Mucosa of gallbladder (tissue), 1 donor: ENCODE data around the gene PAX7. TPM values are rescaled to one million over a fixed set of nuclear protein-coding genes. Genes with fewer than 3 reads are reported as not detected.

Experiments
- DNase-seq: peaks from one replicate; pipeline ENCODE4 v3.0.0-alpha.2; 2020; ENCODE audit warnings: low spot score
- total RNA-seq: library from RNA; stranded (reverse); gene quantifications from one replicate; pipeline ENCODE4 v1.2.1, GENCODE V29; 2021
- donor health status: DM: no; HTN: no; CAD: no.

PAX7 gene
- total RNA-seq, 1 donor from 2014 or later = not detected

DNA sequence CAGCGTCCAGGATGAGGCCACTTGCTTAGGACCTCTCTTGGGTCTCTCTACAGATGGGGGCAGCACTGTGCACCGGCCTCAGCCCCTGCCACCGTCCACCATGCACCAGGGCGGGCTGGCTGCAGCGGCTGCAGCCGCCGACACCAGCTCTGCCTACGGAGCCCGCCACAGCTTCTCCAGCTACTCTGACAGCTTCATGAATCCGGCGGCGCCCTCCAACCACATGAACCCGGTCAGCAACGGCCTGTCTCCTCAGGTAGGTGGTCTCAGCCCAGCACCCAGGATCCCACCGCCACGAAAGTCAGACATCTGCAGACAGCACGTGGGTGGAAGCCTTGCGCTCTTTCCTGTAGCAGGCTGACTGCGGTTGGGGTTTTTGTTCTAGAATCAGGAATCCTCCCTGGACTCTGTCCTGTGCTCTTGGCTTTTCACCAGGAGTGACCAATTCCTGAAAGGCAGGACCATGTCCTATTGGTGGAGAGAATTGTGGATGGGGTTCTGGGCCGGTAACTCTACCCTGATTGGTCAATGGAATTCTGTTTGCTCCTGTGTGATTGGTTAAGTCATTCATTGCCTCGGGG lies 72.5 kb downstream of the PAX7 start:
- no peak for DNase-seq

DNA sequence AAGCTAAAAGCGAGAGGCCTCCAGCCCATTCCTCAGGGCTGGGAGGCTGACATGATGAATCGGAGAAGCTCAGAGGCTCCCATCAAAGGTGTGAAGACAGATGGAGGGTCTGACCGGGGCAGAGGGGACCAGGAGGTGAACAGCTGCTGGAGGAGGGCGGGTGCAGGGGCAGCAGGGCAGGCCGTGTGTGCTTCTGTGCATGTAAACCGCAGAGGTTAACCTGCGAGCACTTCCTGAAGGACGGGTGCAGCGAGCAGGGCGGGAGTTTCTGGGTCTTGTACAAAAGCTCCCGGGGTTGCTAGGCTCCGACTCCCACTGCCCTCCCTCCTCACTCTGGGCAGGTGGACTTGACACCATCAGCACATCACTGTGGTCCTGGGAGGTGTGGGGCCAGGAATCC lies 75.2 kb downstream of the PAX7 start:
- DNase-seq = no peak

DNA sequence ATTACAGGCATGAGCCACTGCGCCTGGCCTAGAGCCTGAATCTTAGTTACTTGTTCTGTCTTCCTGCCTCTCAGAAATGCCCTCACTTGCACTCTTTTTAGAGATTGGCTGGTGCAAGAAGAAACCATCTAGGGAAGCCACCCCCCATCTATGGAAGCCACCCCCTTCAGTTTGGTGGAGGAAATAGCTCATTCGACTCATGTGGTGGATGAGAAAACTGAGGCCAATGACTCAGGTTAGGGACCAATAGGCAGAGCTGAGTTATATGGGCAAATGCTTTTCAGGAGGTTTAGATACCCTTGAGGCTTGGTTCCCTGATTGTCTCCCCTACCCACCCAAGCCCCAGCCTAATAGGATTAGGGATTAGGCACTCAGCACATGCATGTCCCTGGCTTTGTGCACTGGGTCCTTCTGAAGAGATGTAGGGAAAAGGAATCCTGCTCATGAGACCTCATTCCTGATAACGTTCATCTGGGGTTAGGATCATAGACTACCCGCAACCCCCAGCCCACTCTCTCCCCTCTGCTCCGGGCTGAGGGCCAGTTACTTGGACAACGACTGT lies 77.1 kb downstream of the PAX7 start:
- DNase-seq = no peak

DNA sequence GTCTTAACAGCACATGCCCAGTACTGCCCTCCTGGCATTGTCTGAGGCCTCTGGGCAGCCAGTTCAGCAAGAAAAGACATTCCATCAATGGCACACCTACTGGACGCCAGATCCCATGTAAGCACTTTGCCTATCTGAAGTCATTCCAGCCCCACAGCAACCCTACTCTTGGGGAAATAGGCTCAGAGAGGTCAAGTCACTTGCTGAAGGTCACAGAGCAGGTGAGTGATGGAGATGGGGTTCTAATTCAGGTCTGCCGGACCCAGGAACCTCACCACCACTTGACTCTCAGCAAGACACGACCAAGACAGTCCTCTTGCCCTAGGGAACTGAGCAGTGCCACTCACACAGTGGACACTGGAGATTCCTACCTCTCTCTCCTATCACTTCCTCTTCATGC lies 79.4 kb downstream of the PAX7 start:
- no peak for DNase-seq

DNA sequence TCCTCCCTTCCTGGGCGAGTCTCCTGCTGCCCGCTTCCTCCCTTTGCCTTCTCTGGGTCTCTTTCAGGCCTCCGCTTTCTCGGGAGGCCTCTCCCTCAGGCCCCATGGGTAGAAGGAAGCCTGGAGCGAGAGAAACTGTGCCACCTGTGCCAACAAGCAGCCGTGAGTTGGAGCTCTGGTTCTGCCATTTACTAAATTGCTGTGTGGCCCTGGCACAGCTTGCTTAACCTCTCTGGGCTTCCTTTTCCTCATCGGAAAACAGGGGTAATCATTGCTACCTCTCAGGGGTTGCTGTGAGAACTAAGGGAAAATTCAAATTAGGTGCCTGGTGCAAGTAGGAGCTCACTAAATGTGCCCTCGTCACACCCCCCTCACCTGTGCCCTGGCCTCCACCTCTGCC lies 80.4 kb downstream of the PAX7 start:
- DNase-seq = no peak

DNA sequence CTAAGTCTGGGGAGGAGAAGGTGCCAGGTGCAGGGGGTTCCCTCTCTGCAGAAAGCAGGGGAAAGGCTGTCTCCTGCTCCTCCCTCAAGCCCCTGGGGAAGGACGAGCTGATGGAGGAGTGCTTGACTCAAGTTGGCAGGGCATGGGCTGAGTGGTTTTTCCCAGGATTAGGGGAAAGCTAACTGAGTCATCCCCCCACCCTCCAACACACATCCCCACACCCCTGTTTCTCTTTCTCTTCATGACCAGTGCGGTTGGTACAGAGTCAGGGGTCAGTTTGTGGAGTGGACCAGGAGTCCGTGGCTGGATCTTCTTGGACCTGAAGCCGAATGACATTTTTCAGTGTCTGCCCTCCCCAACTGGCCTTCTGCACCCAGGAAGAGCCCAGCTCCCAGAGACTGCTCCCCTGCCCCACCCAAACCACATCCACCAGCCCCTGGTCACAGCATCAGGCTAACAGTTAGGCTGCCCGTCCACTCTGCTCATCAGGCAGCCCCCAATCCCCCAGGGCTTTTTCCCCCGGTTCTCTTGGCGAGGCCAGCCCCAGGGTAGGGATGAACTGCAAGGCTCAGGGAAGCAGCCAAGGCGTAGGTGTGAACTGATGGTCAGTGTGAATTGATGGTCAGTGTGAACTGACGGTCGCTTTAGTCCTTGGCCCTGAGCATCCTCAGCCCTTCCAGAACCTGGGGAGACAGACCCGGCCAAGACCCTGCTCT lies 81.0 kb downstream of the PAX7 start:
- DNase-seq = no peak

DNA sequence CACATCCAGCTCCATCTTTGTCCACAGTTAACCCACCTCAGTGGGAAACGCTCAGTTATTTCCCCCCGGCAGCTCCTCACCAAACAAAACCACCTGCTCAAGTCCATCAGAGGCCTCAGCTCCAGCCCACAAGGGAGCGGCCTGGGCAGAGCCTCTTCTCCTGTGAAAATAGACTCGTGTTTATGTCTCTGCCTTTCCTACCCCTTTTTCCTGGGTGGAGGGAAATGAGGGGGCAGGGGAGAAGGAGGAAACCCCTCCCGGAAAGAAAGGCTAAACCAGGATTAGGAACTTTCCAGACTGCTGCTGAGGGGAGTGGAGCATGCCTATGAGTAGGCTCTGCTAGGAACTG lies 81.6 kb downstream of the PAX7 start:
- DNase-seq = no peak

DNA sequence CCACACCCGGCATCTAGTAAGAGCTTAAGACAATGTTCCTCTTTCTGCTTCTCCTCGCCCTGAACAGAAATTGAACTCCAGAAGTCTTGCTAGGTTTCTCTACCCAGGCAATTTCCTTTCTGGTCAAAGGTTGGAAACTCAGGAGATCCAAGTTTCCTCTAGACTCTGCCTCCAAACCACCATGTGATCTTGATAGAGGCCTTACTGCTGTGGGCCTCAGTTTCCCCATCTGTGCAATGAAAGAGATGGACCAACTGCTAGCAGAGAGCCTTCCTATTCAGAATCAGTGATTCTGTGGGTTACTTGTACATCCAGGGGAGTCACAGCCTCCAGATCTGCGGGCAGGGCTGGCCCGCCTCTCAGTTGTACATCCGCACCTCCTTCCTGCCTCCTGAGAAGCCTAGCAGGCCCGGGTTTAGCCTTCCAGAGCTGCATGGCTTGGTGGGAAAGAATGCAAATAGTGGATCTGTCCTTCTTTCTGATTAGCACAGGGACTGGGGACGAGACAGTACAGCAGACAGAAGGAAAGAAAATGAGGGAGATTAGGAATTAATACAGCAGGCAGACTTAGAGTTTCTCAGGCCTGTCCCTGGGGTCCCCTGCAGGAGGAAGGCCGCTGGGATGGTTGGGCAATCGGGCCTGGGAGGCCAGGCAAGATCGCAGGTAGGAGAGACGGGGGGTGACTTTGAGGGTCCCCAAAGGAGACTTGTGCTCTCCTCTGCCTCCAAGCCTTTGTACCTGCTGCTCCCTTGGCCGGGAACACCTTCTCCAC lies 83.9 kb downstream of the PAX7 start:
- DNase-seq = no peak

DNA sequence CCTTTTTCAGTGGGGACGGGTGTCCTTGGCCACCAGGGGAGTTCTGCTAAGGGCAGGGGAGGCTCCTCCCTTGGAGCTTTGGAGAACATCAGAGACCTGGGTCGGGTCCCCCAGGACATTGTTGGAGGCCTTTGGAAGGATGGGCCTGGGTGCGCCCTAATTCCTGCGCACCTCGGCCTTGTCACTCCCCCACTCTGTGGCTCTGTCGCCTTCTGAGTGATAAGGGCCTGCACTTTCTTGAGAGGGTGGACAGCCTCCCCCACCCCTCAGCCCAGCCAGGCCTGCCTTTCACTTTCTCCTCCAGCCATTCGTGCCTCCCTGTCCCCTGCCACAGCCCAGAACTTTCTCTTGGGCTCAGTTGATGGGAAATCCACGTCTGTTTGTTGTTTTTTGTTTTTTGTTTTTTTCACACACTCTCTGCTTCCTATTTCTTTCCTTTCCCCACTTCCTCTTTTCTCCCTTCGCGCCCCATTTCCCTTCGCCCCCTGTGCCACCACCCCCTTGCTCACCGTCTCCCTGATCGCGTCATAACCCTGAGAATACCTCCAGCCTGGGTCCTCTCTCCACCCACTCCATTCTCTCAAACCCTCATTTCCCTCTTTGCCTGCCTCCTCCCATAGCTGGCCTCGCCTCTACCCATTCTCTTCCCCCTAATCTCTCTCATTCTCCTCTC lies 85.6 kb downstream of the PAX7 start:
- no peak for DNase-seq

DNA sequence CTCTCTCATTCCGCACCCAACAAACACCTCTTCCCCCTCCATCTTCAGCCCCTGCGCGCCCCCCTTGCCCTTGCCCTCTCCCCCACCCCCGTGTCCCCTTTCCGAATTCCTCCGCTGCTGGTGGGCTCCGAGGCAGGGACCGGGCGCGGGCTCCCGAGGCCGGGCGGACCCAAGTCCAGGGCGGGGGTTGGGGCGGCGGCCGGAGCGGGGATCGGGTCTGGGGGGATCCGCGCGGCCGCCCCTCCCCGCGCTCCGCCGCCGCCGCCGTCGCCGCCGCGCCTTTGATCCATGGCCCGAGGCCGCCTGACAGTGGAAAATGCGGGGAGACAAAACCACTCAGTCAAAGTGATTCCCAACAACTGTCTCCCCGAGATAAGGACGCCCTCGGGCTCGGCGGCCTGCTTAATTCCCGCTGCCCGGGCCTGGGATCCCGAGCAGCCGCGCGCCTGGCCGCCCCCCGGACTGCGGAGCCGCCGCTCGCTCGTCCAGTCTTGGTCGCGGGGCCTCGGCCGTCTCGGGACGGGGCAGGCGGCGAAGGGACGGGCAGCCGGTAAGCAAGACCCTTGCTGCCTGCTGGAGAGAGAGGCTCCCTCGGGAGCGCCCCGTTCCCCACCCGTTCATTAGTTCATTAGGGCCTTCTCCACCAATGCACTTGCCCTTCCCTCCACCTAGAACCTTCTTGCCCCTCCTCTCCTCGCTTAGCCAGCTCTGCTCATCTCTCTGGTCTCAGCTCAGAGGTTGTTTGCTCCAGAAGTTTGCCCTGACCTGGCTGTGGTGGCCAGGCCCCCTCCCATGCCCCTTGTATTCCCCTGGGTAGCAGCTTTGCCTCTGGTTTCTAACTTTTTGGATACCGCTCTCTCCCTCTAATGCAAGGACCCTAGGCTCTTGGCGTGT lies 86.4 kb downstream of the PAX7 start:
- no peak for DNase-seq

DNA sequence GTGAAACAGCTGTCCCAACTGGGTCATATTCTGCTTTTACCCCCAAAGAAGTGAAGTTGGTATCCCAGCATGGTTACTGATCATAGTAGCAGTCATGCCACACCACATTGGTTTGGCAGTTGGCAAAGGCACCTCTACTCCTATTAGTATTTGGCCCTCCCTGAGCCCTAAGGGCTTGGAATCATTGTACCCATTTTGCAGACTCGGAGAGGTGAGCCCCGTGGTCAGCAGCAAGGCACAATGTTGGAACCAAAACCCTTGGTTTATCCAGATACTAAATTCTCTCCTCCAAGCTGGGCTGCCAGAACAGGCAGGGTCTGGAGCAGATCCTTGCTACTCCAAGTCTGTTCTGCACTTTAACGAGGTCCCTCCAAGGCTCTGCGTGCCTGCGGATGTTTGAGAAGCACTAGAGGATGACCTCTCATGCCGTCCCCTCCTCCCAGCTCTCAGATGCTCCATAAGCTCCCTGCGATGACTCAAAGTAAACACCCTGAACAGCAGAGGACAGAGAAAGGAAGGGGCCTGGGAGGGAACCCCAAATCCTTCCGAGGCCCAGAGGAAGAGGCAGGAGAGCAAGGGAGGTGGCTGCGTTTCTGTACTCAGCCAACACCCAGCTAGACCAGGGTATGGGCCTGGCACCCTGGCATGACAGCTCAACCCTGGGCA lies 89.3 kb downstream of the PAX7 start:
- no peak for DNase-seq

DNA sequence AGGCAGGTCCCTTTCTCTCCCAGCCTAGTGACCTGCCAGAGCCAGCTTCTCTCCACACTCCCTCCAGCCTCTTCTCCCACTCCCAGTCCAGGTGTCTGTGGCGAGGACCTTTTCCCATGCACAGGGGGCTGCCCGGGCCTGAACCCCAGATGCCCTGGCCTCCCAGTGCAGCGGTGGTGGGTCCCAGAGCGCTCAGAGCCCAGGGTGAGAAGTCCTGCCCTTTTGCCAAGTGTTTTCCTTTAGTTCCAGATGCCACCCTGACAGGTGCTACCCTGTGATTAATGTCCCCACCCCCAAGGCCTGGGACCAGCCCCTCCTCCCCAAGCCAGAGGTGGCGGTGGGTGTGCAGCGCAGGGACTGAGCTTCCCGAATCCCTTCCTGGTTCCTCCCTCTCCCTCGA lies 90.4 kb downstream of the PAX7 start:
- no peak for DNase-seq

DNA sequence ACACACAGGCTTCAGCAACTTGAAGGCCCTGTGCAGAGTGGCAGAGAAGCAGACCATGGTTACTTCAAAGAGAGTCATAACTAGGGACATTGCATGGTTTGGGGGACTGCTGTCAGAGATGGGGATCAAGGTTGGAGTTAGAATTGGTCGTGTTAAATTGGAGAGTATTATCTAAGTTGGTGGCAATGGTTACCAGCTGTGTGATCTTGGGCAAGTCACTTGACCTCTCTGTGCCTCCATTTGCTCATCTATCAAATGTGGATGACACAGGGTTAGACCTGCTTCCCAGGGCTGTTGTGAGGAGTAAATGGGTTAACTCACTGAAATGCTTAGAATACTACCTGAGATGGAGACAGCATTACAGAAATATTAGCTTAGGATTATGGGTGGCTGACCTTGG lies 91.1 kb downstream of the PAX7 start:
- DNase-seq = no peak

DNA sequence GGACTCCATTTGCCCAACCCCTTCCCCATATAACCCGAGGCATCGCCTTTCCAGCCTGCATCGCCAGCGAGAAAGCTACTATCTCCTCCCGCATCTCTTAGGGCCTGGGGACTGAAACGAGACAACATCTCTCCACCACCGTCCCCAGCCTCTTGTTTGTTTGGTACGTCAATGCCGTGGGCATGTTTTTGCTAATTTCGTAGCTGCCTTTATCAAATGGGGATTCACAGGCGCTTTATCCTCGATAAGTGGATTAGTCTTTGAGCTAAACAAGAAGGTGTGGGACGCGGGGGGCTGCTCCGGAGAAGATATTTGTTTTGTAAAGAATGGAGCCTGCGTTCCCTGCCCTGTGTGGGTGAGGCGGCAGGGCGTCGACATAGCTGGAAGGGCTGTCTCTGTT lies 91.6 kb downstream of the PAX7 start:
- DNase-seq = no peak

DNA sequence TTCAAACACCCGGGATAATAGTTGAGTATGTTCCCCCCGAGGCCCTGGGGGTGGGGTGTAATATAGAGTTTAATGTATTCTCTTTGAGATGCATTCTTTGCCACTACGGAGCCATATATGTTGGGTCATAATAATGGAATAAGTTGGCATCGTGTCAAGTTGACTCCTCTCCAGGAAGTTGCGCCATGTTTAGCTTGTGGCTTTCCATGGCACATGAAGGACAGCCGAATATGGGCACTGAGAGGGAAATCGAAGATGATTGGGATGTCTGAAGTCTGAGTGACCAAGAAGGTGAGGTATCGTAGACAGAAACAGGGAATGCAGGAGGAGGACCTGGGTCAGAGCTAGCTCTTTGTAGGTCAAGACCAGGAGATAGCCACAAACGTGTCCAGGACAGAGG lies 92.6 kb downstream of the PAX7 start:
- DNase-seq = no peak

DNA sequence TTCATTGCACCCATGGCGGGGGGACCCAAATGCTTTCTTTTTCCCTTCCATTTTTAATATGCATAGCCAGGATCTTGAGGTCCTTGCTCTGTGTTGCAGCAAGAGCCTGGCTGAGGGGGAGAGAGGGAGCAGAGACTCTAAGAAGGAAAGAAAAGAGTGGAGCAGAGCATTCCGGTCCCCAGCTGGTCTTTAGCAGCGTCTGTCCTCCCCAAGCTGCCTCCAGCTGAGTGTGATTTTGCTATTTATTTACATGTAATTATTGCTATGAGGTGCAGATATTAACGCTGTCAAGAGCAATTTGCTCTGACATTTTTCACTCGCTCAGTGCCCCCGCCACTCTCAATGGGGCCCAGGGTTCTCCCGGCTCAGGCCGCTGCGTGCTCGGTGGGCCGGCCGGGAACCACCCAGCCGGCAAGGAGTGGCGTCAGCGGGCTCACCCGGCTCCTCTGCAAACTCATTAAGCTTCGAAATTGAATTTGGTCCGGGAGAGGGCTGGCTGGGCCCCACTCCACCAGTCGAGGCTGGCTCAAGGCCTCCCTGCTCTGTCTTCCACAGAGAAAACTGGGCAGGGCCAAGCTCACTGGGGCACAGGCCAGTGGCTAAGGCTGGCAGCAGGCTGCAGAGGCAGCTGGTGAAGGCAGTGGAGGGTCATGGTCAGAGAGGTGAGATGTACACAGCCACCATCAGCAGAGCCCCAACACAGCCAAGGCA lies 93.2 kb downstream of the PAX7 start:
- DNase-seq = no peak

DNA sequence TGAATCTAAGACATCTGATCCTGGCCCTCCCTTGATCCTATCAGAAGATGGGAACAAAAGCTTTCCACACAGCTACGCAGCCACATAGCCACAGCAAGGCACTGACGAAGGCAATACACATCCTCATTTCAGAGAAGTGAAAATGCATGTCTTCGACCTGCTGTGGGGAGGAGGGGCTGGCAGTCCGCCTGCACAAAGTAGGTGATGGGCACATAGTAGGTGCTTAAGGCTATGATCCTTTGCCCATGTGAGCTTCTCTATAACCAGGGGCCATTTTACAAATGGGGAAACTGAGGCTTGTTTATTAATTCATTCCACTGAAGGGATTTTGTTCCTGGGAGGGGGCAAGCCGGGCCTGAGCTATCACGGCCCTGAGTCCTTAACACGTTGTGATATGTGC lies 94.2 kb downstream of the PAX7 start:
- no peak for DNase-seq

DNA sequence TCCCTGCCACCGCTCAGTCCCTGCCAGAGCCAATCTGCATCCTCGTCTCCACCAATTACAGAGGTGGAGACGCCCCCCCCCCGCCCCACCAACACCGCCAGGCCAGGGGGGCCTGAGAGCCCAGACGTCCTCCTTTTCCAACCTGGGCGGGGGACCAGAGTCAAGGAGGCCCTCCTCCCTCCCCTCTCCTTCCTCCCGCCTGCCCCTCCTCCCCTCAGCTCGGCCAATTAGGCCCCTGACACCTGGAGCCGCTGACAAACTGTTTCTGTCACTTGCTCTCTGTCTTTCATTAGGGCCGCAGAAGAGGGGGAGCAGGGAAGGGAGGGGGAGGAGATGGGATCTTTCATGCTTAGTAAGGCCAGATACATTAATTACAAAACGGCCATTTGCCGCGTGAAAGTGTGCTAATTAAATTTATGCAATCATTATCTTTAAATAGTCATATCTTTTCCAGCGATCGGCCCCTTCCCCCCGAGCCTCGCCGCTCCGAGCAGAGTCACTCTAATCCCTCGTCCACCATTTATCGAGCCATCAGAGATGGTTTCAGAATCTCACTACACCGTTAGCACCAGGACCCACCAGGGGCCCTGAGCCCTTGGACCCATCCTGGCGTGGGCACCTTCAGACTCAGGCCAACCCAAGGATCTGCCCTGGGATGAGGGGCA lies 94.7 kb downstream of the PAX7 start:
- DNase-seq = no peak

DNA sequence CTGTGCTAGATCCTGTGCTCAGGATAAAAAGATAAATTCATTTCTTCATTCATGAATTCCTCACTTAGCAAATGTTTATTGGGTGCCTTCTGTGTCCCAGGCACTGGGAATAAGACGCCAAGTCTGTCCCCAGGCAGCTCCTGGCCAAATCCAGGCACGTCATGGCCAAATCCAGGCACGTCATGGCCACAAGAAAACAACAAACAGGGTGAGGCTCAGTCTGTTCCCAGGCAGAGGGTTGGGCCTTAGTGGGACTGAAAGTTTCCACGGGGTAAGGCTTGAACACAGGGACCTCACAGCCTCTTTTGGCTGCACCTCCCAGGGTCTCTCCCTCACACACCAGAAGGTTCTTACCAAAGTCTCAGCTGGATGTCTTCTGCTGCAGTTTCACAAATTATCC lies 95.7 kb downstream of the PAX7 start:
- no peak for DNase-seq

DNA sequence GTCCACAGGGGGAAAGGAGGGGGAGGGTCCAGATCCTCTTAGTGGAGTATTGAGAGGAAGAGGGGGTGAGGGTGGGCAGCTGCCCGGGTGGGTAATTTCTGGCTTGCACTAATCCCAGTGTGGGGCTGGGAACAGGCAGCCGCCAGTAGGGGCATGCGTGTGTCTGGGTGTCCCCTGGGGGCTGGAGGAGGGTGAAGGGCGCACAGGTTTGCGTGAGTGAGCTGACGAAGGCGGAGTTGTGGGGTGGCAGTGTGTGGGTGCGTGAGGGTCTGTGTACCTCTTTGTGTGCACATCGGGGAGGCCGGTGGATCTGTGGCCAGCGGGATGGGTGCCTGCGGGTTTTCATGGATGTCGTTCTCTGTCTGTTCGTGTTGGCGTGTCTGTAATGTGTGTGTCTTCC lies 97.3 kb downstream of the PAX7 start:
- DNase-seq = no peak
